Bronchial epithelial cell (primary cell): Measurements from ENCODE around the gene TENM4. TPM values are rescaled to one million over a fixed set of nuclear protein-coding genes. Genes with fewer than 3 reads are reported as not detected.
A peak's percentile ranks its signal among the peaks of the same experiment; 100 is the strongest.

Experiments used
- DNase-seq: peaks from one replicate; pipeline ENCODE4 v3.0.0-alpha.2; 2010; ENCODE audit warnings: low read depth
- FAIRE-seq: peaks from 2 replicates; lab custom pipeline; 2011; peaks lifted over from hg19 to GRCh38; lab: Jason Lieb, UNC
- H3K27me3 ChIP-seq: 2 replicates; pipeline ENCODE4 v1.5.1; 2011; ENCODE audit warnings: low read length; ENCODE audit not compliant: control insufficient read depth, insufficient read depth
- H3K36me3 ChIP-seq: 2 replicates; pipeline ENCODE4 v1.5.1; 2011; ENCODE audit warnings: low read length; ENCODE audit not compliant: control insufficient read depth, insufficient read depth
- H3K4me3 ChIP-seq: 2 replicates; pipeline ENCODE4 v1.5.1; 2011; ENCODE audit warnings: mild to moderate bottlenecking, low read depth, low read length, control low read depth
- CTCF ChIP-seq: IDR thresholded peaks from 2 replicates; pipeline ENCODE4 v1.5.1; 2011; ENCODE audit warnings: mild to moderate bottlenecking, moderate library complexity, low read length, control low read depth, inconsistent platforms; ENCODE audit not compliant: insufficient read depth, severe bottlenecking
- total RNA-seq: library from RNA; depleted of rRNA; stranded (reverse); fragments of >200 nt; gene quantifications from 2 replicates; pipeline ENCODE4 v1.2.1, GENCODE V29; 2014

Gene TENM4
- total RNA-seq, 1 donor from 2014 or later: 6.1 TPM

GRCh38 chr11:79342686-79343085 is 98.1 kb downstream of the TENM4 start:
- FAIRE-seq (no peak), DNase-seq (no peak)
- Histone ChIP-seq H3K36me3 (no peaks in the 10 kb centered on the region), H3K4me3 (no peak overlapping the region), H3K27me3 (no peaks in the 10 kb centered on the region)
- no peak for TF ChIP-seq CTCF

GRCh38 chr11:79342236-79342635 is 98.6 kb downstream of the TENM4 start:
- no peak for TF ChIP-seq CTCF
- Histone ChIP-seq H3K27me3 (no peaks in the 10 kb centered on the region), H3K36me3 (no peaks in the 10 kb centered on the region), H3K4me3 (no peak overlapping the region)
- FAIRE-seq (no peak), DNase-seq (no peak)

GRCh38 chr11:79340535-79340934 is 100.3 kb downstream of the TENM4 start:
- no peaks in the 10 kb centered on the region for H3K36me3 ChIP-seq
- H3K4me3 ChIP-seq: no peak overlapping the region
- H3K27me3 ChIP-seq: no peaks in the 10 kb centered on the region
- no peak for TF ChIP-seq CTCF
- no peak for FAIRE-seq
- DNase-seq: no peak

- no peak overlapping the region for H3K4me3 ChIP-seq
- no peak for TF ChIP-seq CTCF
- FAIRE-seq (peak; percentile 28), DNase-seq (no peak)
- H3K27me3 ChIP-seq: no peaks in the 10 kb centered on the region
- H3K36me3 ChIP-seq: no peaks in the 10 kb centered on the region
Observed at GRCh38 chr11:79336797-79337517, 103.9 kb downstream of the TENM4 start.

GRCh38 chr11:79335681-79336080 is 105.1 kb downstream of the TENM4 start:
- no peak for TF ChIP-seq CTCF
- H3K27me3 ChIP-seq: no peaks in the 10 kb centered on the region
- peak; percentile 68 for FAIRE-seq
- H3K4me3 ChIP-seq: no peak overlapping the region
- no peaks in the 10 kb centered on the region for H3K36me3 ChIP-seq
- DNase-seq: no peak

GRCh38 chr11:79333355-79333754 is 107.5 kb downstream of the TENM4 start:
- H3K27me3 ChIP-seq: no peaks in the 10 kb centered on the region
- FAIRE-seq (no peak), DNase-seq (no peak)
- TF ChIP-seq CTCF: no peak
- H3K4me3 ChIP-seq: no peak overlapping the region
- H3K36me3 ChIP-seq: no peaks in the 10 kb centered on the region
